ENCODE results near the gene FRA10AC1. TPM values are rescaled to one million over a fixed set of nuclear protein-coding genes. Genes with fewer than 3 reads are reported as not detected.
"Not testable (repeated sequence)": the region's sequence is repeated elsewhere in the genome, so short reads cannot be mapped to it uniquely, and the experiment has no call there.

FRA10AC1 gene
- total and polyA plus RNA-seq, 7 donors: 6.4 to 15.0 (median 13.2) TPM

GRCh38 chr10:93697207-93697606 is 5.2 kb downstream of the FRA10AC1 start:
- no peak overlapping the region for H3K4me3 ChIP-seq
- no peaks in the 10 kb centered on the region for H3K9me3 ChIP-seq
- H3K27ac ChIP-seq: no peak overlapping the region
- intact Hi-C loops (cut with DNase I): no loop called here
- H3K27me3 ChIP-seq (ENCODE audit: insufficient read depth in 3 of 3, low read length in 2 of 3): no peaks in the 10 kb centered on the region
- no peak for TF ChIP-seq CTCF (IDR thresholded peaks at IDR 0.05)
- H3K4me1 ChIP-seq: peaks cover 25% of the 10 kb centered on the region
- ATAC-seq: no peak
- peaks cover 3 to 78% of the 10 kb centered on the region in 2 donors for H3K36me3 ChIP-seq (ENCODE audit: insufficient read depth in 1 of 2, low read depth in 1 of 2)
- DNase-seq: no peak
- WGBS, 3 donors: 88 to 96% (median 93%) methylated on average over 2 of the region's 2 CpGs

- ATAC-seq; H3K27ac ChIP-seq; intact Hi-C loops (cut with DNase I); H3K27me3 ChIP-seq (ENCODE audit: insufficient read depth in 3 of 3, low read length in 2 of 3); H3K4me3 ChIP-seq; DNase-seq; H3K9me3 ChIP-seq: not testable (repeated sequence)
- Histone ChIP-seq H3K36me3 (ENCODE audit: insufficient read depth in 1 of 2, low read depth in 1 of 2) (peaks cover 3 to 84% of the 10 kb centered on the region in 2 donors), H3K4me1 (peaks cover 24% of the 10 kb centered on the region)
- WGBS, 3 donors: 94 to 97% (median 97%) methylated on average over 2 of the region's 2 CpGs
Measured at GRCh38 chr10:93696582-93696981, 5.8 kb downstream of the FRA10AC1 start.

GRCh38 chr10:93695740-93696139 is 6.7 kb downstream of the FRA10AC1 start:
- DNase-seq (no peak), ATAC-seq (no peak)
- Histone ChIP-seq H3K4me1 (peaks cover 17% of the 10 kb centered on the region), H3K36me3 (ENCODE audit: insufficient read depth in 1 of 2, low read depth in 1 of 2) (peaks cover 3 to 93% of the 10 kb centered on the region in 2 donors), H3K27me3 (ENCODE audit: insufficient read depth in 3 of 3, low read length in 2 of 3) (no peaks in the 10 kb centered on the region), H3K27ac (no peak overlapping the region), H3K4me3 (no peak overlapping the region), H3K9me3 (no peaks in the 10 kb centered on the region)
- 25 to 46% (median 33%) methylated on average over 2 of the region's 2 CpGs for WGBS, 3 donors
- intact Hi-C loops (cut with DNase I): no loop called here
- TF ChIP-seq CTCF (IDR thresholded peaks at IDR 0.05): no peak

GRCh38 chr10:93687737-93688136 is 14.7 kb downstream of the FRA10AC1 start:
- Histone ChIP-seq H3K4me3 (no peak overlapping the region), H3K36me3 (ENCODE audit: insufficient read depth in 1 of 2, low read depth in 1 of 2) (peaks cover 0 to 87% of the 10 kb centered on the region in 2 donors), H3K27me3 (ENCODE audit: insufficient read depth in 3 of 3, low read length in 2 of 3) (no peaks in the 10 kb centered on the region), H3K4me1 (no peaks in the 10 kb centered on the region), H3K27ac (no peak overlapping the region), H3K9me3 (no peaks in the 10 kb centered on the region)
- no peak for DNase-seq
- intact Hi-C loops (cut with DNase I): loop anchor here in 1 of 2 donors (10.0 kb wide), 2 partner anchors 313 to 657 kb away; no protein-coding TSS in a partner anchor
- no peak for ATAC-seq
- TF ChIP-seq CTCF (IDR thresholded peaks at IDR 0.05): no peak

GRCh38 chr10:93680412-93681047 is 21.9 kb downstream of the FRA10AC1 start:
- peak; percentile 26 for TF ChIP-seq CTCF (IDR thresholded peaks at IDR 0.05)
- H3K27ac ChIP-seq: no peak overlapping the region
- no peaks in the 10 kb centered on the region for H3K9me3 ChIP-seq
- H3K27me3 ChIP-seq (ENCODE audit: insufficient read depth in 3 of 3, low read length in 2 of 3): no peaks in the 10 kb centered on the region
- no peak overlapping the region for H3K4me3 ChIP-seq
- DNase-seq: no peak
- no peaks in the 10 kb centered on the region for H3K4me1 ChIP-seq
- 60 to 79% (median 67%) methylated on average over 4 of the region's 4 CpGs for WGBS, 3 donors
- ATAC-seq: no peak
- intact Hi-C loops (cut with DNase I): loop anchor here in 1 of 2 donors (5.0 to 10.0 kb wide), 3 partner anchors 133 to 664 kb away; no protein-coding TSS in a partner anchor
- peaks cover 5 to 96% of the 10 kb centered on the region in 2 donors for H3K36me3 ChIP-seq (ENCODE audit: insufficient read depth in 1 of 2, low read depth in 1 of 2)

Measured in psoas muscle (tissue), 8 donors.